Right forelimb (tissue), 1 donor: ENCODE data around the gene PPP2R2C.

Experiments used
- DNase-seq: peaks from one replicate; pipeline ENCODE4 v3.0.0-alpha.2; 2018

PPP2R2C gene

DNA sequence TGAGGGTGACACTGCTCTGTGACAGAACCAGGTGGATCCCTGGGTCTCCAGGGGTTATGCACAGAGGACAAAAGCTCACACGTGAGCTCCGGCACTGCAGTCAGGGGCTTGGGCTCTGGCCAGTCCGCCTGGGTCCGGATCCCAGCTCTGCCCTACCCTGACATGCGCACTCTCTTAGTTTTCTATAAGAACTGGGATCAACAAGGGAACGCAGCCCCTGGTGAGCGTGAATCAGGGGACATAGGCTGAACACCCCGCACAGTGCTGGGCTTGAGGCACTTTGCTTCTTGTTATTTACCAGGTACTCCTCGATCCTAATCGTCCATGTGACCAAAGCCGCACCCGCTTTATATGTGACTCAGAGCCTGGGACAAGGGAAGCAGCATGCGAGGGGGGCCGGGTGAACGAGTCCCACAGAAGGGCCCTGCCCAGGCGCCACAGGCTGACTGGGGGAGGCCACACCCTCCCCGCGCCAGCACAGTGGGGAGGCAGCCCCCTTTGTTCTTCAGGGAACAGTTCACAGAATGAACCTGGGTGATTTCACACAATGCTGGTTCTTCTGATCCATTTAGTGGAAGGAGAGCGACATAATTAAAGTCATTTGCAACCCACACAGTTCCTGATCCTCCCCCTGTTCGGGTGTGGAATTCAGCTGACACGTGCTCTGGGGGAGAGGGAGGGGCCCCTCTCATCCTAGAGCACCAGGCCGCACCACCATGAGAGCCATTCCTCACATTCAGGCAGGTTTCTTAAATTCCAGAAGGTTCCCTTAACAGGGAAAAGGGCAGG is 147.2 kb downstream of the PPP2R2C start:
- no peak for DNase-seq

DNA sequence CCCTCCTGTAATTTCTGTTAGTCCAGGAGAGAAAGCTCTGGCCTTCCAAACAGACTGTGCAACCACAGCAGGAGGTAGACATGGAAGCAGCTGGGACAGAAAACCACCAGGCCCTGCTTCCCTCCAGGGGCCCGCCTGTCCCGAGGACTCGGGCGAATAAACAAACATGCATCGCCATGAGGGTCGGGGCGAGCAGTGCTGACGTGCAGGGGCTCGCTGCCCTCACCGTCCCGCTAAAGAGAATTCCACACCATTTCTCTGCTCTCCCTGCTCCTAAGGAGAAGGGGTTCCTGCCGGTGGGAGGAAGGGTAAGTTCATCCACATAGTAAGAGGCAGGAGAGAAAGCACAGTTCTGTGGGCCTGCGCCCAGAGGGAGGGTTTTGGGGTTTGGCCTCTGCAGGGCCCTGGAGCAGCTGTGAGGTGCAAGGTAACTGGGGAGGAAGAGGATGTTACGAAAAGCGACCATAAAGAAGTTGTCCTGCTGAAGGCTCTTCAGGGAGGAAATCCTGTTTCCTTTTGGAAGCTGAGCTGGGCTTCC is 147.9 kb downstream of the PPP2R2C start:
- no peak for DNase-seq

DNA sequence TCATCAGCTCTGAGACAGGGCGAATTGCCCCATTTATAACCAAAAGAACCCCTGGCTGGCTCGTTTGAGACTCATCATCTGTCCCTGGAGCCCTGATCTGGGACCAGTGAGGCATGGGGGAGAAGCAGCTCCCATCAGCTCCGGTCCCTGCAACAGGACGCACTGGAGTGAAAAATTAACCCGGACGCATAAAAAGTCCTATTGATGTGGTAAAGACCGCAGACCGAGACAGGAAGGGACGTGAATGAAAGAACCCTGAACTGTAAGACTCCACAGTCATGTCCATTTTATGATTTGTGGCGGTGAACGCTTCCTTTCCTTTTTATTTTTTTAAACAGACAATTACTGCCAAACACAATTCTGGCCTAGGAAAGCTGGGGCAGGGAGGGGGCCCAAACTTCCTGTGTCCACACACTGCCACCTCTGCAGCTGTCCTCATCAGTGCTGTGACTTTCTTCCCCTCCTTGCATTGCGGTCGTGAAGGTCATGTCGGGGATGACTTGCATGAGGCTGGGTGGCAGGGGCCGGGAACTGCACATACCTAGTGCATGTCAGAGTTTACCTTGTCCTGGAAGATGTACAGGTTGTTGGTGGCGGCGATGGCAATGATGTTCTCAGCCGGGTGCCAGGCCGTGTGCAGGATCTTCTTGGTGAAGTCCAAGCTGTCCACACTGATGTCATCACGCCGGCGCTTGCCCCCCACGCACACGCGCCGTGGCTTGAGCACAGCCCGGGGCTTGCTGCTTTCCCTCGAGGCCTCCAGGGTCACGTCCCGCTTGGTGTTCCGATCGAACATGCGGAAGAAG is 149.4 kb downstream of the PPP2R2C start:
- no peak for DNase-seq

DNA sequence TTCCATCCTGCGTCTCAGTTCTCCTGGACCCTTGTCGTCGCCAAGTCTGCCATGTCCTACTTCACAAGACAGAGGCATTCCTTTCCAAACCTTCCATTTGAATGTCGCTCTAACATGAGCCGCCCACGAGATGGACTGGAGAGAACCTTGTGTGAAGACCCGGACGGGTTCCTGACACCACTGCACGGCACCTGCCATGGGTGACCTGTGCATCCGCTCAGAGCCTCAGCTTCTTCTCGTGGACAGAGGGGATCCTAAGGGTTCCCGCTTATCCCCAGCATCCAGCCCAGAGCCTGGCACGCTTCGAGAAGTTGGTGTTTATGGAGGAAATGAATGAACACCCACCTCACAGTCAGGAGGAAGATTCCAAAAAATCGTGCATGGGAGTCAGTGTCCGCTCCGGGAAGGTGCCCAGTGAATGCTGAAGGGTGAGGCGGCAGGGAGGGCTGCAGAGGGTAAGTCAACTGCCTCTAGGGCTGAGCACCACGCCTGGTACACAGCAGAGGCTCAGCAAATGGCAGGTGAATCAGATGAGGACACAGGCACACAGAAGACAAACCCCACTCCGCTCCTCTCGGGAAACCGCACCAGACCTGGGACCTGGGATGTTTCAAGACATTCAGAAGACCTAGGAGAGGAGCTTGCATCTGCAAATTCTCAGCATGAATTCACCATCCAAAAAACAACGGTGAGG is 150.2 kb downstream of the PPP2R2C start:
- DNase-seq, result no peak

DNA sequence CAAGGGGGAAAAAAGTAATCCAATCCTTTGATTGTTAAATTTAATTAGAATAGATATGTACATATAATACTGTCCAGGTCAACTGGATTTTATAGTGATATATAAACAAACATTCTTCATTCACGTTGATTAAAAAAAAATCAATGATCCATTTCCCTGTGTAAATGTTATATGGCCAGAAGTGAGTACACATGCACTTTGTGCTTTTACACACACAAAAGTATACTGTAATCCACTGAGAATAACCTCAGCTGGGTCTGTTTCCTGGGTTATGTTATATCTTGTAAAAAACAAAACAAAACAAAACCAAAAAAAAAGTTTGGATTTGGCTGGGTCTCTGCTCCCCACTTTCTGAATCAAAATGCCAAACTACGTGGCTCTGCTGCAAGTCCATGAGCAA is 151.1 kb downstream of the PPP2R2C start:
- DNase-seq, result no peak

DNA sequence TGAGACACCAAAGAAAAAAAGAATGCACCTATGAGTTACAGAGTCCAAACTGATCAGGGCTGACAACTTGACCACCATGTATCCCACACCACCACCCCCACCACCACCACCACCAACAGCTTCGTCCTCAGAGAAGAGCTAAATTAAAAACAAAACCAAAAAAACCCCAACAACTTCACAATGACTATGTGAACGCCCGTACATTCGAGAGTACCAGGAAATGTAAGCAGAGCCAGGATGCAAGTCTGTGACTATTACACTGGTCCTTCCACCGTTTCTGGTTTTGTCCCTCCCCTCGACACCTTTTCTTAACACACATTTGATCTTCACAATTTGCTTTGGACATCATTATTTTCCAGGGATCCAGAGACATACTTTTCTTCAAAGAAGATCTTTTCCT is 151.8 kb downstream of the PPP2R2C start:
- no peak for DNase-seq

DNA sequence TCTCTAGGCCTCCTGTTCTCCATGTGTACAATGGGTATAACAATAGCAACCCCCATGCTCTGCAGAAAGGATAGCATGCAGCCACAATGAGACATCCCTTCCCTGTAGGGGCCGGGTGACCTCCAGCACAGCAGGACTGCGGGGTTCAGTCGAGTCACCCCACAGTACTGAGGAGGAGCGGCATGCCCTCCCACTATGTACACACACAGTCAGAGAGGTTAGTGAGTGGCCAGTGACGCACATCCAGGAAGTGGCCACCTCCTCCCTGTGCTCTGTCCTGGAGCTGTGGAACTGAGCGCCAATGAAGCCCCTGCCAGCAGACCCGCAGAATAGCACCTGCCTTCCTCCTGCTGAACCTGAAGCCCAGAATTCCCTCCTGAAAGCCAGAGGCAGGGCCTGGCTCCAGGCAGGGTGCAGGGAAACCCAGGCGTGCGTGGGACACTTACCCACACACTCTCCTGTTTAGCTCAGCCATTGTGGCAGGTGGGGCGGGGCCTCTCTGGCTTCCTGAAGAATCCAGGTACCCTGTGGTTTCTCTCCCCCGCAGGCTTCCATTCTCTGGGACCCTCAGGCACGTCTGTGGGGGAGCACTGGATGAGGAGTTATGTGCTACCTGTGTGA is 152.8 kb downstream of the PPP2R2C start:
- no peak for DNase-seq

DNA sequence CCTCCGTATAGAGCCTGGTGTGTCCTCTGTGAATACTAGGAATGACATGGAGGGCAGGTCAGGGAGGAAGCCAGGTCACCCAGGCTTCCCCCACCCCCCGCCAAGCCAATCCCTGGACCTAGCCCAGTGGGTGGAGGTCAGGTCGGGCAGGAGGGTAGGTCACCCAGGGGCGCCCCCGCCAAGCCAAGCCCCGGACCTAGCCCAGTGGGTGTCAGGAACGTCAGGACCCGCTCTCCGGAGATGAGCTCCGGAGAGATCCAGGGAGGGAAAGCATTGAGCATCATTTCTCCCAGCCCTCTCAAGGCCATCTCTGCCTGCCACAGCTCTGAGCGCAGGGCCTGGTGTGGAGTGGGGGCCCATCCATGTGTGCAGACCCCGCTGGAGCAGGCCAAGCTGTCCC is 154.2 kb downstream of the PPP2R2C start:
- DNase-seq, result no peak

DNA sequence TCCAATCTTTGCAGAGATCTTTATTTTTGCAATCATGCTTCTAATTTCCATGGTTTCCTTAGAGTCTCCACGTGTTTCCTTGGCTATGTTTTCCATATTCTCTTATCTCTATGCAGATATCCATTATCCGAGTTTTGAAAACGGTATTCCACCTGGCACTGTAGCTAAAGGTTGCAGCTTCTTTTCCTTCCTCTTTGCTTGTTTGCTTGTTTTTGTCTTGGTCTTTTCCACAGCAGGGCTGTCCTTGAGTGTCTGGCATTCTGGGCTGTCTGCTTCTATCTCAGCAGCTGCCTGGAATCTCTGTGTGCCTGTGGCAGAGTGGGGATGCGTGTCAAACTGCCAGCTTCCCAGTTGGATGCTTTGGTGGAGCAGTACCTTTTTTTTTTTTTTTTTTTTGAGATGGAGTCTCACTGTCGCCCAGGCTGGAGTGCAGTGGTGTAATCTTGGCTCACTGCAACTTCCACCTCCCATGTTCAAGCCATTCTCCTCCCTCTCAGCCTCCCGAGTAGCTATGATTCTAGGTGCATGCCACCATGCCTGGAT is 155.9 kb downstream of the PPP2R2C start:
- DNase-seq, result no peak

DNA sequence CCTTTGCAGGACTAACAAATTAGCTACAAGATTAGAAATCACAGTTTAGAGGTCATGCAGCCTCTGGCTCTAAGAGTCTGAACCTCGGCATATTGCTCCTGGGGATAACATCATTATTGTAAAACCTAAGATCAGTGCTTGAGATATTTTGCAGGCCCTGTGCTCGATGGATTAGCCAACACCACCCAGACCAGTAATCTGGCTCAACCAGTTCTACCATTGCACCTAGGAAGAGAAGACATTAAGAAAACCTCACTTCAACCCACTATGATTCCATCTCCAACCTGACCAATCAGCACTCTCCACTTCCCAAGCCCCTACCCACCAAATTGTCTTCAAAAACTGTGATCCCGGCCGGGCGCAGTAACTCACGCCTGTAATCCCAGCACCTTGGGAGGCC is 159.2 kb downstream of the PPP2R2C start:
- DNase-seq, result no peak

DNA sequence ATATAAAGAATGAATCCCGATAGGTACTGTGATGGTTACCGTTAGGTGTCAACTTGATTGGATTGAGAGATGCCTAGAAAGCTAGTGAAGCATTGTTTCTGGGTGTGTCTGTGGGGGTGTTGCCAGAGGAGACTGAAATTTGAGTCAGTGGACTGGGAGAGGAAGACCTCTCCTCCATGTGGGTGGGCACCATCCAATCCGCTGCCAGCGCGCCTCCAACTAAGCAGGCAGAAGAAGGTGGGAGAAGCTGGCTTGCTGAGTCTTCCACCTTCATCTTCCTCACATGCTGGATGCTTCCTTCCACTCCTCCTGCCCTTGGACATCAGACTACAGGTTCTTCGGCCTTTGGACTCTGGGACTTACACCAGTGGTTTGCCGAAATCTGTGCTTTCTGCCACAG is 162.6 kb downstream of the PPP2R2C start:
- DNase-seq, result no peak

DNA sequence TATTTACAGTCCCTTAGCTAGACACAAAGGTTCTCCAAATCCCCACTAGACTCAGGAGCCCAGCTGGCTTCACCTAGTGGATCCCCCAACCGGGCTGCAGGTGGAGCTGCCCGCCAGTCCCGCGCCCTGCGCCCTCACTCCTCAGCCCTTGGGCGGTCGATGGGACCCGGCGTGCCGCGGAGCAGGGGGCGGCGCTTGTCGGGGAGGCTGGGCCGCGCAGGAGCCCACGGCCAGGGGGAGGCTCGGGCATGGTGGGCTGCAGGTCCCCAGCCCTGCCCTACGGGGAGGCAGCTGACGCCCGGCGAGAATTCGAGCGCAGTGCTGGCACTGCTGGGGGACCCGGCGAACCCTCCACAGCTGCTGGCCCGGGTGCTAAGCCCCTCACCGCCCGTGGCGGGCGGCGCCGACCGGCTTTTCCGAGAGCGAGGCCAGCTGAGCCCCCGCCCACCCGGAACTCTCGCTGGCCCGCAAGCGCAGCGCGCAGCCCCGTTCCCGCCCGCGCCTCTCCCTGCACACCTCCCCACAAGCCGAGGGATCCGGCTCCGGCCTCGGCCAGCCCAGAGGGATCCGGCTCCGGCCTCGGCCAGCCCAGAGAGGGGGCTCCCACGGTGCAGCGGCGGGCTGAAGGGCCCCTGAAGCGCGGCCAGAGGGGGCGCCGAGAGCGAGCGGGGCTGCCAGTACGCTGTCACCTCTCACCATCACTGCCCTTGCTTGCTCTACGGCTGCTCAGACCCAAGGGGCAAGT is 163.3 kb downstream of the PPP2R2C start:
- DNase-seq, result peak; percentile 69

DNA sequence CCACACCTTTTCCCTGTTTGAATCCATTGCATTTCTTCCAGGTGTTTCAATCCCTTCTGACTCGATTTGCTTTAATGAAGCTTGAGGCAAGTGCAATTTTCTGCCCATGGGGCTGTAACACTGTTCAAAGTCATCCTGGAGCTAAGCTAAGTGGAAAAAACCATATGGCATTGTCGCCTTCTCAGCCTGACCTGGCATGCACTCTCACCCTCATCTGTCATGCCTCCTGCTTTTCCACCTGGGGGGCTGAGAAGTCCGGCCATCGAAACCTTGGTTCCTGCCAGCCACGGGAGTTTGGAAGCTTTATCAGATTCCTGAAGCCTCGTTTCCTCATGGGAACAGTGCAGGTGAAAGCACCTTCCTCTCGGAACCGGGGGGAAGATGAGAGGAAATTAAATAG is 164.5 kb downstream of the PPP2R2C start:
- DNase-seq, result no peak

DNA sequence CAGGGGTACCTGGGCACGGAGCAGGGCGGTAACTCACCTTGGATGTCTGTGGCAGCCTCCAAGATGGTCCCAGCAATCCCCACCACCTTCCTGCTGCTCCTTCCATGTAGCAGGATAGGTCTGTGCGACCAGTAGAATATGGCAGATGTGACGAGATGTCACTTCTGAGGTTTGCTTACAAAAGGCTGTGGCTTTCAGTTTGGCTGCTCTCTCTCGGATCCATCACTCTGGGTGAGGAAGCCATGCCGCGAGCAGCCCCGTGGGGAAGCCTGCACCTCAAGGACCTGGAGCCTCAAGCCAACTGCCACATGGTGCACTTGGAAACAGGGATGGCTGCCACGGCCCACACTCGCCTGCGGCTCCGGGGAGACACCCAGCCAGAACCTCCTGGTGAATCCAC is 165.2 kb downstream of the PPP2R2C start:
- DNase-seq, result no peak

DNA sequence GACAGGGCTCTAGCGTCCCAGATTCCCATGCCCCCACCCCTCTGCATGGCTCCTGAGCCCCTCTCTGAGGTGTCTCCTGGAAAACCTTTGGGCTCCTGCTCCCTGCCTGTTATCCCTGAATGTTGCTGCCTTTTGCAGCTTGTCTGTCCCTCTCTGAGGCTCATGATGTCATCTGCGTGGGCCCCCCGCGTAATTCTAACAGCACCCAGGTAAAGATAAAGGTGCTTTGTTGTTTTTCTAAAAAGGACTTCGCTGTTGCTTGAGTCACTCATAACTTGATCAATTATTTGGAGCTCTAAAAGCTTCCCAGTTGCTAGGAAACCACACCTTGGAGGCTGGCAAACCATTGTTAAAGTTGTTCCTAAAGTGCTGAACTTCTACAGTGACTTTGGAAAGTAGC is 166.1 kb downstream of the PPP2R2C start:
- DNase-seq, result no peak

DNA sequence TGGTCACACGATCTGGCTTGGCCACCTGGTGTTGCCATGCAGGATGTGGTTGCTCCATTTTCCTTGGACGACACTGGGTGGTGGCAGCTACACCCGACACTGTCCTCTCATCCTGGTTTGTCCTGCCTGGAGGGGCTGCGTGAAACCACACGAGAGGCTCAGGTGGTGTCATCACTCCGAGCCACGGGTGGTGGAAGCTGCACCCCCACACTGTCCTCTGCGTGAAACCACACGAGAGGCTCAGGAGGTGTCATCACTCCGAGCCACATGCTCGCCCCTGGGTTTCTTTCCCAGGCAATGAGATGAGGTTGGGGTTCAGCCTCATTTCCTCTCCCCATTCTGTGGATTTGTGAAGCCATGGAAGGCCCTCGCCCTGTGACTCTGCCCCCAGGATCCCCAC is 168.5 kb downstream of the PPP2R2C start:
- DNase-seq, result no peak

DNA sequence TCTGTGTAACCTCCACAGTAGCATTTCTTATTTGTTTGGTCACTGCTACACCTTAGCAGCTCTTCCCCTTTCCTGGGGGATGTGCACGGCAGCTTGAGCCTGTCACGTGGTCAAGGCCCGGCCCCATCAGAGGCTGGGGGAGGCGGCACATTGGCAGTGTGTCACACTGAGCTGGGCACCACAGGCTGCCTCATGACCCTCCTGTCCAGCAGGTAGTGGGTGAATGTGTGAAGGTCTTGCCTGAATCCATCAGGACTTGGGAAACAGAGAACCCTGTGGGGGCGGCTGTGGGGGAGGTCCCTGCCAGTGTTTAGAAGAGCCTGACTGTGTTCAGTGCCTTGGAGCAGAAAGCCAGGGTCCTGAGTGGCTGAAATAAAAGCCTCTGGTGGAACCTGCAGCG is 169.5 kb downstream of the PPP2R2C start:
- DNase-seq, result no peak

DNA sequence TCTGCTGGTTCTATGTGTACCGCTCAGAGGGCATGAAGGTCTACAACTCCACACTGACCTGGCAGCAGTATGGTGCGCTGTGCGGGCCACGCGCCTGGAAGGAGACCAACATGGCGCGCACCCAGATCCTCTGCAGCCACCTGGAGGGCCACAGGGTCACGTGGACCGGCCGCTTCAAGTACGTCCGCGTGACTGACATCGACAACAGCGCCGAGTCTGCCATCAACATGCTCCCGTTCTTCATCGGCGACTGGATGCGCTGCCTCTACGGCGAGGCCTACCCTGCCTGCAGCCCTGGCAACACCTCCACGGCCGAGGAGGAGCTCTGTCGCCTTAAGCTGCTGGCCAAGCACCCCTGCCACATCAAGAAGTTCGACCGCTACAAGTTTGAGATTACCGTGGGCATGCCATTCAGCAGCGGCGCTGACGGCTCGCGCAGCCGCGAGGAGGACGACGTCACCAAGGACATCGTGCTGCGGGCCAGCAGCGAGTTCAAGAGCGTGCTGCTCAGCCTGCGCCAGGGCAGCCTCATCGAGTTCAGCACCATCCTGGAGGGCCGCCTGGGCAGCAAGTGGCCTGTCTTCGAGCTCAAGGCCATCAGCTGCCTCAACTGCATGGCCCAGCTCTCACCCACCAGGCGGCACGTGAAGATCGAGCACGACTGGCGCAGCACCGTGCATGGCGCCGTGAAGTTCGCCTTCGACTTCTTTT is 170.5 kb downstream of the PPP2R2C start:
- no peak for DNase-seq

DNA sequence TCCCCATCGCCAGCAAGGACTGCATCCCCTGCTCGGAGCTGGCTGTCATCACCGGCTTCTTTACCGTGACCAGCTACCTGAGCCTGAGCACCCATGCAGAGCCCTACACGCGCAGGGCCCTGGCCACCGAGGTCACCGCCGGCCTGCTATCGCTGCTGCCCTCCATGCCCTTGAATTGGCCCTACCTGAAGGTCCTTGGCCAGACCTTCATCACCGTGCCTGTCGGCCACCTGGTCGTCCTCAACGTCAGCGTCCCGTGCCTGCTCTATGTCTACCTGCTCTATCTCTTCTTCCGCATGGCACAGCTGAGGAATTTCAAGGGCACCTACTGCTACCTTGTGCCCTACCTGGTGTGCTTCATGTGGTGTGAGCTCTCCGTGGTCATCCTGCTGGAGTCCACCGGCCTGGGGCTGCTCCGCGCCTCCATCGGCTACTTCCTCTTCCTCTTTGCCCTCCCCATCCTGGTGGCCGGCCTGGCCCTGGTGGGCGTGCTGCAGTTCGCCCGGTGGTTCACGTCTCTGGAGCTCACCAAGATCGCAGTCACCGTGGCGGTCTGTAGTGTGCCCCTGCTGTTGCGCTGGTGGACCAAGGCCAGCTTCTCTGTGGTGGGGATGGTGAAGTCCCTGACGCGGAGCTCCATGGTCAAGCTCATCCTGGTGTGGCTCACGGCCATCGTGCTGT is 171.2 kb downstream of the PPP2R2C start:
- DNase-seq, result no peak

DNA sequence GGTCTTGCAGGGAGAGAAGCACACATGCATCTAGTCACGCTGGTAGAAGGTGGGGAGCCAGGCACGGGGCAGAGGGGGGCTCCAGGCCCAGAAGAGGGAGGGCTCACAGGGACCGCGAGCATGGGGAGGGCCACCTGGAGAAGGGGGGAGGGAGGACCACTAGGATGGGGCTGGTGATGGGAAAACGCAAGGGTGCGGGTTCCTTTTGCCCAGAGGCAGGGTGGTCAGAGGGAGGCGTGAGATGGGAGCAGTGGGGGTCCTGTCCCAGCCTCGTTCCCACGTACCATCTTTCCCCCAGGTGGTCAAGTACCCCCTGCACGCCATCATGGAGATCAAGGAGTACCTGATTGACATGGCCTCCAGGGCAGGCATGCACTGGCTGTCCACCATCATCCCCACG is 172.1 kb downstream of the PPP2R2C start:
- DNase-seq, result no peak

DNA sequence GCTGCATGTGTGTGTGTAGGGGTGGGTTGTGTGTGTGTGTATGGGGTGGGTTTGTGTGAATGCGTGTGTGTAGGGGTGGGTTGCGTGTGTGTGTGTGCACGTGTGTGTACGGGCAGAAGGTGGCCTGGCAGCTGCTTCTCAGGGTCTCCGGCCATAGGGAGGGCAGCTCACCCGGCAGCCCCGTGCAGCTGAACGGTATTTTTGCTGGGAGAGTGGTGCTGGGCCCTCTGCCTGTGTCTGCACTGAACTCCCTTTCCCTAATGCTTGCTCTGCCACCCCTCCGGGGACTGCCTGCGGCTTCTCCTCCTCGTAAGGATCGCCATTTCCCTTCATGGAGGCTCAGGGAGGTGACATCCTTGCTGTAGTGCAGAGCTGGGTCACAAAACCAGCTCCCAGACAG is 172.5 kb downstream of the PPP2R2C start:
- no peak for DNase-seq
